ENCODE results near the gene PIK3C2G. TPM values are rescaled to one million over a fixed set of nuclear protein-coding genes. Genes with fewer than 3 reads are reported as not detected.

Gene PIK3C2G
- total and polyA plus RNA-seq, 4 donors = 4.9 to 40.1 (median 19.4) TPM

- no peak for DNase-seq (ENCODE audit: low spot score)
- WGBS = 76% methylated on average over 2 of the region's 2 CpGs
- H3K4me1 ChIP-seq (ENCODE audit: control insufficient read depth in 4 of 4, insufficient read depth in 4 of 4, low read length in 3 of 4) = no peaks in the 10 kb centered on the region
- H3K4me3 ChIP-seq (ENCODE audit: low read depth in 1 of 3, low read length in 3 of 3) = no peak overlapping the region
- H3K36me3 ChIP-seq (ENCODE audit: control insufficient read depth in 4 of 4, insufficient read depth in 3 of 4, low read depth in 1 of 4, low read length in 3 of 4) = peaks cover 0 to 12% (median 4%) of the 10 kb centered on the region in 4 donors
- no peak for TF ChIP-seq YY1 (IDR thresholded peaks at IDR 0.05)
- TF ChIP-seq, protein P1, sequence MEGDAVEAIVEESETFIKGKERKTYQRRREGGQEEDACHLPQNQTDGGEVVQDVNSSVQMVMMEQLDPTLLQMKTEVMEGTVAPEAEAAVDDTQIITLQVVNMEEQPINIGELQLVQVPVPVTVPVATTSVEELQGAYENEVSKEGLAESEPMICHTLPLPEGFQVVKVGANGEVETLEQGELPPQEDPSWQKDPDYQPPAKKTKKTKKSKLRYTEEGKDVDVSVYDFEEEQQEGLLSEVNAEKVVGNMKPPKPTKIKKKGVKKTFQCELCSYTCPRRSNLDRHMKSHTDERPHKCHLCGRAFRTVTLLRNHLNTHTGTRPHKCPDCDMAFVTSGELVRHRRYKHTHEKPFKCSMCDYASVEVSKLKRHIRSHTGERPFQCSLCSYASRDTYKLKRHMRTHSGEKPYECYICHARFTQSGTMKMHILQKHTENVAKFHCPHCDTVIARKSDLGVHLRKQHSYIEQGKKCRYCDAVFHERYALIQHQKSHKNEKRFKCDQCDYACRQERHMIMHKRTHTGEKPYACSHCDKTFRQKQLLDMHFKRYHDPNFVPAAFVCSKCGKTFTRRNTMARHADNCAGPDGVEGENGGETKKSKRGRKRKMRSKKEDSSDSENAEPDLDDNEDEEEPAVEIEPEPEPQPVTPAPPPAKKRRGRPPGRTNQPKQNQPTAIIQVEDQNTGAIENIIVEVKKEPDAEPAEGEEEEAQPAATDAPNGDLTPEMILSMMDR (IDR thresholded peaks at IDR 0.05; ENCODE audit: low read depth, low read length, missing input control) = no peak
- no peak for TF ChIP-seq EGR1 (IDR thresholded peaks at IDR 0.05; ENCODE audit: low read depth in 2 of 2)
- no peak for TF ChIP-seq FOXA2 (IDR thresholded peaks at IDR 0.05)
- TF ChIP-seq JUND (IDR thresholded peaks at IDR 0.05) = no peak
- TF ChIP-seq FOXA1 (IDR thresholded peaks at IDR 0.05) = no peak
- no peak for TF ChIP-seq ZBTB33 (IDR thresholded peaks at IDR 0.05)
- TF ChIP-seq HNF4A (conservative IDR thresholded peaks at IDR 0.05) = no peak
- no peak for TF ChIP-seq GABPA (IDR thresholded peaks at IDR 0.05 in 1 of 2, conservative IDR thresholded peaks at IDR 0.05 in 1 of 2)
- TF ChIP-seq ATF3 (IDR thresholded peaks at IDR 0.05) = no peak
- no peak for TF ChIP-seq NR2F2 (IDR thresholded peaks at IDR 0.05)
- no peak for TF ChIP-seq TAF1 (conservative IDR thresholded peaks at IDR 0.05)
- TF ChIP-seq SP1 (IDR thresholded peaks at IDR 0.05) = no peak
- H3K9ac ChIP-seq (ENCODE audit: low read depth in 1 of 2, low read length in 2 of 2) = no peak overlapping the region
- peaks cover 0 to 3% (median 0%) of the 10 kb centered on the region in 4 donors for H3K9me3 ChIP-seq (ENCODE audit: control insufficient read depth in 4 of 4, low read length in 3 of 4)
- no peak overlapping the region for H3K27ac ChIP-seq (ENCODE audit: low read depth in 1 of 2, low read length in 2 of 2)
- H3K27me3 ChIP-seq (ENCODE audit: control insufficient read depth in 4 of 4, insufficient read depth in 4 of 4, low read length in 3 of 4) = no peaks in the 10 kb centered on the region
Observed at GRCh38 chr12:18580706-18581105, 319.4 kb downstream of the PIK3C2G start.

DNA sequence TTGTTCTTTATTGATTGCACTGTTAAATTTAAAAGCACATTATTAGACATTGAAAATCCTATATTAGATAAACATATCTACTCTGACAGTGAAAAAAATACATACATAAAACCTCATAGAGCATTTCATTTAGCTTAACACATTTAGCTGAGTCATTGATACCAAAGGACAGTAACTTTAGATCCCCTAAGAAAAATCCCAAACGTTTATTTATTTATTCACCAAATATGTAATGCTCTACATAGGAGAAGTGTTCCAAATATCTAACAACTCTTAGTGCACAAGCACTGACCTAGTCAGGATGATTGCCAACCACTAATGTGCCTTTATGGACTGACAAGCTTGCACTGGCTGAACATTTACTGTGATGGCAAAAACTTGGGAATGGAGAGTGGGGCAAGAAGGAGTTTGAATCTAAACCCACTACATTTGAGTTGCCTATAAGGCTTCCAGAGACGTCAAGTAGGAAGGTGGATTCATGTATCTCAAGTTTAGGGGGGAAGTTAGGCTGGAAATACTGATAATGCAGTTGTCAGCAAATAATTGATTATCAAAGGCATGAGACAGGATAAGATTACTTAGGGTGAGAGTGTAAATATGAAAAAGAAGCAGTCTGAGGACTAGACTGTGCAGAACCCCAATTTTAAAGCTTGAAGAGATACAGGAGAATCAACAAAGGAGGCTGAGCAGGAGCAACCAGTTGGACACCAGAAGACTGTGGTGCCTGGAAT is 320.1 kb downstream of the PIK3C2G start:
- Histone ChIP-seq H3K9ac (ENCODE audit: low read depth in 1 of 2, low read length in 2 of 2) (no peak overlapping the region), H3K4me1 (ENCODE audit: control insufficient read depth in 4 of 4, insufficient read depth in 4 of 4, low read length in 3 of 4) (no peaks in the 10 kb centered on the region), H3K4me3 (ENCODE audit: low read depth in 1 of 3, low read length in 3 of 3) (no peak overlapping the region), H3K36me3 (ENCODE audit: control insufficient read depth in 4 of 4, insufficient read depth in 3 of 4, low read depth in 1 of 4, low read length in 3 of 4) (peaks cover 0 to 12% (median 4%) of the 10 kb centered on the region in 4 donors), H3K9me3 (ENCODE audit: control insufficient read depth in 4 of 4, low read length in 3 of 4) (peaks cover 0 to 3% (median 0%) of the 10 kb centered on the region in 4 donors), H3K27ac (ENCODE audit: low read depth in 1 of 2, low read length in 2 of 2) (no peak overlapping the region), H3K27me3 (ENCODE audit: control insufficient read depth in 4 of 4, insufficient read depth in 4 of 4, low read length in 3 of 4) (no peaks in the 10 kb centered on the region)
- no peak for TF ChIP-seq FOXA2 (IDR thresholded peaks at IDR 0.05)
- no peak for TF ChIP-seq TAF1 (conservative IDR thresholded peaks at IDR 0.05)
- no peak for TF ChIP-seq SP1 (IDR thresholded peaks at IDR 0.05)
- TF ChIP-seq HNF4G (IDR thresholded peaks at IDR 0.05) = no peak
- TF ChIP-seq ATF3 (IDR thresholded peaks at IDR 0.05) = no peak
- no peak for TF ChIP-seq YY1 (IDR thresholded peaks at IDR 0.05)
- TF ChIP-seq ZBTB33 (IDR thresholded peaks at IDR 0.05) = no peak
- no peak for TF ChIP-seq RXRA (IDR thresholded peaks at IDR 0.05)
- TF ChIP-seq NR2F2 (IDR thresholded peaks at IDR 0.05) = no peak
- DNase-seq (ENCODE audit: low spot score) = no peak
- whole genome bisulfite sequencing = 72% methylated on average over 2 of the region's 2 CpGs
